ENCODE data around the gene MELTF.

Gene MELTF

GRCh38 chr3:196966526-196967401, 62.9 kb downstream of the MELTF start:
- H3K4me3 ChIP-seq (ENCODE audit: low read depth, low read length): no peak overlapping the region
- no peak for TF ChIP-seq CTCF (IDR thresholded peaks at IDR 0.05; ENCODE audit: borderline replicate concordance, insufficient read depth, low read depth, low read length)

- TF ChIP-seq CTCF (IDR thresholded peaks at IDR 0.05; ENCODE audit: borderline replicate concordance, insufficient read depth, low read depth, low read length): no peak
- H3K4me3 ChIP-seq (ENCODE audit: low read depth, low read length): no peak overlapping the region
These were observed 63.8 kb downstream of the MELTF start for GRCh38 chr3:196965804-196966173.

GRCh38 chr3:196965112-196965803, 64.4 kb downstream of the MELTF start:
- TF ChIP-seq CTCF (IDR thresholded peaks at IDR 0.05; ENCODE audit: borderline replicate concordance, insufficient read depth, low read depth, low read length): no peak
- H3K4me3 ChIP-seq (ENCODE audit: low read depth, low read length): no peak overlapping the region

- no peak overlapping the region for H3K4me3 ChIP-seq (ENCODE audit: low read depth, low read length)
- no peak for TF ChIP-seq CTCF (IDR thresholded peaks at IDR 0.05; ENCODE audit: borderline replicate concordance, insufficient read depth, low read depth, low read length)
These were observed 66.0 kb downstream of the MELTF start for GRCh38 chr3:196963631-196963953.

- no peak for TF ChIP-seq CTCF (IDR thresholded peaks at IDR 0.05; ENCODE audit: borderline replicate concordance, insufficient read depth, low read depth, low read length)
- no peak overlapping the region for H3K4me3 ChIP-seq (ENCODE audit: low read depth, low read length)
These were observed 66.5 kb downstream of the MELTF start for GRCh38 chr3:196962930-196963630.

- no peak overlapping the region for H3K4me3 ChIP-seq (ENCODE audit: low read depth, low read length)
- TF ChIP-seq CTCF (IDR thresholded peaks at IDR 0.05; ENCODE audit: borderline replicate concordance, insufficient read depth, low read depth, low read length): no peak
These were observed 67.3 kb downstream of the MELTF start for GRCh38 chr3:196962108-196962929.
